CD4-positive, alpha-beta T cell treated with Interleukin-15 for 1 hour (primary cell): ENCODE measurements around the gene SMG9.
"Not testable (repeated sequence)": the region's sequence is repeated elsewhere in the genome, so short reads cannot be mapped to it uniquely, and the experiment has no call there.

Experiments used
- DNase-seq: peaks from one replicate; pipeline ENCODE4 v3.0.0-alpha.2; 2020

The SMG9 gene

GRCh38 chr19:43688059-43688701, 66.6 kb downstream of the SMG9 start:
- peak; percentile 45 for DNase-seq

DNA sequence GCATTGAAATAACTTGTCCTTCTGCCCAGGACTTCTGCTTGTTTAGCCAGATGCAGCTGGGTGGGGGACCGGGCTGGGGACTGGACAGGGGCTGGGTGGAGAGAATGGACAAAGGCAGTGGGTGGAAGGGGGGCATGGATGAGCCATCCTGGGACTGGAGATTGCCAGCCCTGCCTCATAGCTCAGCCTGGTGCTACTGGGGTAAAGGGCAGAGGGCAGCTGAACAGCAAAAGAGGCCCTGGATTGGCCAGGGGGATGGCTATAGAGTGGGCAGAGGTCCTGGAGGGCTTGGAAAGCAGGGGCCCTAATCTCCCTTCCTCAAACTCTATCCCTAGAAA, 67.1 kb downstream of the SMG9 start:
- no peak for DNase-seq

DNA sequence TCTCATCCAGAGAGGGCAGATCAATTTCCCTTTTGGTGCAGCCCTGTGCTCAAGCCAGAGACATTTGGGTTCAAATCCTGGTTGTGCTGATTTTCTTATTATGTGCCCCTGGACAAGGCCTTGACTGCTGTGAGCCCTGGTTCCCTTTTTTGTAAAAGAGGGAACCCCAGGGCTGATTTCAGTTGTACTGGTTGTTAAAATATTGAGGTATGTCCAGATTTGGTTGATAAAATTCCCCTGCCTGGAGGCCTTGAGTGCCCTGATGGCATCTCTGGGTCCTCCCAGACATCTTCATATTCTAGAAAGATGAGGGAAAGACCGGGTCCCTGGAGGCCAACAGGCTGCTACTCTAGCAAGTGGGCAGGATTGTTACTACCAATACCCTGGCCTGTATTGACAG, 70.4 kb downstream of the SMG9 start:
- DNase-seq, result no peak

GRCh38 chr19:43683905-43684304, 70.9 kb downstream of the SMG9 start:
- DNase-seq, result no peak

DNA sequence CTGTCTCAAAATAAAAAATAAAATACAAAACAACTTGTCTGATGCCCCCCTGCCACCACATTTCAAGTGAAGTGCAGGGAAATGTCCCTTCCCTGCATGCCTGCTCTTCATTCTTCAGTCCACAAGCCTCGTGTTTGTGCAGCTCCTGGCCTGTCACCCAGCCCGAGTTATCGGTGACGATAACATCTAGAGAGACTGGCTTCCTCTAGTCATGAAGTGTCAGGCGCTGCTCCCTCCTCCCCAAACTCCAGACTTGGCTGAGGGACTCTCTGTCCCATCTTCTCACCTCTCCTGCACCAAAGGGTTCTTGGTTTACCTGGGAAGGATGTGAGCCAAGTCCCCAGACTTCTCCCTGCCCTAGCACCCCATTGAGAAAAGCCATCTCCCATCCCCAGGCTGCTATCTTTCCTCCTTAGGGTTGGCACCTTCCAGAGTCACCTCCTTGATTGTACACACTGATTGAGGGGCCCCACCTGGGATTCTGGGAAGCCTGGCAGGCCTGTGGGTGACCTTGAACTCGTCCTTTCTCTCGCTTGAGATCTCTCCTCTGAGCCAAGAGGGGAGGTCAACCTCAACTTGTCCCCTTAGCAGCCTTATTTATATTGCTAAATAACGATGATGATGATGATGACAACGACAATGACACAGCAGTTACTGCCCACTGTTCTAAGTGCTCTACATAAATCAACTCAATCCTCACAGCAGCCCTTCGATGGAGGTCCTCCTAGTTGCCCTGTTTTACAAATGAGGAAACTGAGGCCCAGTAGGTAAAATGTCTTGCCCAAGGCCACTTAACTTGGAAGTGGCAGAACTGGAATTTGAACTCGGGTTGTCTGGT, 71.7 kb downstream of the SMG9 start:
- DNase-seq, result no peak

GRCh38 chr19:43682269-43682668, 72.5 kb downstream of the SMG9 start:
- not testable (repeated sequence) for DNase-seq

DNA sequence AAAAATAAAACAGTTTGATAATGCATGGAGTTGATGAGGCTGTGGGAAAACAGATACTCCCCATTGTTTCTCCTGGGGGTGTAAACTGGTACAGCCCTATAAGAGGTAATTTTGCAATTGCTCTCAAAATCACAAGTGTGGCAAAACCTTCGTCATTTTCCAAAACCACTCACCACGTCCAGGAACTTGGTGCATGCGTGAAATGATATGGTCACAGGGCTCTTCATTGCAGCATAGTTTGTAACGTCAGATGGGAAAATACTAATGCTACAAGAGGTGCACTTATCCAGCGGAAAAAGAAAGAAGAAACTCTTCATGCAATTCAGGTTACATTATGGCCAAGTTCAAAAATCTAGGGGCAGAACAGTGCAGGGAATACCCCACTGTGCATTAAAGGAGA, 72.9 kb downstream of the SMG9 start:
- DNase-seq, result no peak

GRCh38 chr19:43678512-43679261, 76.1 kb downstream of the SMG9 start:
- no peak for DNase-seq
